Gastrocnemius medialis (tissue), 4 donors: ENCODE results near the gene RNF151. TPM values are rescaled to one million over a fixed set of nuclear protein-coding genes. Genes with fewer than 3 reads are reported as not detected.
A peak's percentile ranks its signal among the peaks of the same experiment; 100 is the strongest.

Experiments
- ATAC-seq, 2 donors: fragments of 150-250 bp; one replicate each; pipeline ENCODE4 v1.9.1; 2016
- DNase-seq, 2 donors: peaks; one replicate each; pipeline ENCODE4 v3.0.0-alpha.2; 2019
- H3K27ac ChIP-seq, 4 donors: fragments of 200-600 bp; sonication (generic); 1 replicate in 1 of 4; 2 replicates in 3 of 4; pipeline ENCODE4 v1.5.1; 2016 to 2018; ENCODE audit warnings: mild to moderate bottlenecking in 2 of 4, moderate library complexity in 1 of 4
- H3K27me3 ChIP-seq, 3 donors: fragments of 200-600 bp; sonication (generic) in 2 of 3; 1 replicate in 1 of 3; 2 replicates in 2 of 3; pipeline versions ENCODE4 v1.5.1 to v1.6.0; 2016 to 2019; ENCODE audit warnings: mild to moderate bottlenecking in 1 of 3, moderate library complexity in 1 of 3
- H3K36me3 ChIP-seq, 2 donors: fragments of 200-600 bp; sonication (generic) in 1 of 2; one replicate each; pipeline ENCODE4 v1.5.1; 2017 to 2018
- H3K4me1 ChIP-seq, 2 donors: fragments of 200-600 bp; sonication (generic) in 1 of 2; one replicate each; pipeline ENCODE4 v1.5.1; 2016 to 2017; ENCODE audit warnings: mild to moderate bottlenecking in 2 of 2
- H3K4me3 ChIP-seq, 4 donors: fragments of 200-600 bp; sonication (generic) in 3 of 4; 1 replicate in 1 of 4; 2 replicates in 3 of 4; pipeline ENCODE4 v1.5.1; 2016 to 2019; ENCODE audit warnings: mild to moderate bottlenecking in 2 of 4
- H3K9me3 ChIP-seq, 3 donors: fragments of 200-600 bp; sonication (generic) in 2 of 3; 1 replicate in 1 of 3; 2 replicates in 2 of 3; pipeline ENCODE4 v1.5.1; 2016 to 2019
- POLR2A ChIP-seq, 2 donors: fragments of 450-650 bp; IDR thresholded peaks; one replicate each; pipeline ENCODE4 v1.6.1; 2017; ENCODE audit warnings: antibody characterized with exemption in 2 of 2, mild to moderate bottlenecking in 2 of 2, moderate library complexity in 2 of 2
- in situ Hi-C, 4 donors: fragments of 200-750 bp; cut with MboI; loops; one replicate each; pipeline versions ENCODE4 v1.15.0 to v1.8.0; 2017; ENCODE audit warnings: low sequenced_read_pairs in 4 of 4
- intact Hi-C: fragments of 100-400 bp; cut with DNase I; formaldehyde crosslinking; loops from one replicate; pipeline ENCODE4 v1.15.1; 2023; ENCODE audit warnings: low total_unique reads
- total RNA-seq, 4 donors: library from RNA; depleted of rRNA; stranded (reverse); fragments of >200 nt; gene quantifications; one replicate each; pipeline versions ENCODE4 v1.1.0 to v1.2.3, GENCODE V29; 2016
- TF ChIP-seq, protein P1 (sequence below), 5 experiments: fragments of 450-650 bp in 3 of 5; fragments of 200-600 bp in 2 of 5; sonication (generic) in 2 of 5; IDR thresholded peaks in 4 of 5; conservative IDR thresholded peaks in 1 of 5; 1 replicate in 4 of 5; 2 replicates in 1 of 5; pipeline ENCODE4 v1.5.1; 2016 to 2019; ENCODE audit warnings: antibody characterized with exemption in 5 of 5, mild to moderate bottlenecking in 3 of 5, moderate library complexity in 3 of 5

The RNF151 gene
- total RNA-seq, 4 donors from 2014 or later = not detected

DNA sequence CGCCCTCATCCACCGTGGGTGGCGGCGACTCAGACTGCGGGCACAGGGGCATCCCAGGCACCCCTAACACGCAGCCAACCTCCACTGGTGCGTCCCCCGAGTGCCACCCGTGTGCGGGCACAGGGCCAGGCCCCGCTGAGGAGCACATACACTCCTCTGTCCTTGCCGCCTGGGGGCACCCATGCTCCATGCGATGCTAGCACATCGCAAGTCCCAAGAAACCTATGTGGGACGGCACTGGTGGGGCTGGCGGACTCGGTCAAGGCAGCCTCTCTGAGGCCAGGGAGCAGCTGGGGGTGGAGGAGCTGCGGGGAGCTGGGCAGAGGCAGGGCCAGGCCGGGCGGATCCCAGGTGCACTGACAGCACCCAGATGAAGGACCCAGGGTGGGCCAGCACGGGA, 39.0 kb downstream of the RNF151 start:
- no peaks in the 10 kb centered on the region for H3K27me3 ChIP-seq
- intact Hi-C loops = loop anchor here (5.0 to 10.0 kb wide), 2 partner anchors 262 to 529 kb away; partner anchors contain the start of genes CEMP1, PDPK1 and RNPS1
- peaks cover 52 to 64% of the 10 kb centered on the region in 2 donors for H3K4me1 ChIP-seq
- peaks cover 0 to 26% of the 10 kb centered on the region in 2 donors for H3K36me3 ChIP-seq
- DNase-seq = no peak
- no peaks in the 10 kb centered on the region for H3K9me3 ChIP-seq
- no peak overlapping the region for H3K4me3 ChIP-seq
- no peak for ATAC-seq
- TF ChIP-seq POLR2A (IDR thresholded peaks at IDR 0.05) = no peak
- TF ChIP-seq, protein P1, sequence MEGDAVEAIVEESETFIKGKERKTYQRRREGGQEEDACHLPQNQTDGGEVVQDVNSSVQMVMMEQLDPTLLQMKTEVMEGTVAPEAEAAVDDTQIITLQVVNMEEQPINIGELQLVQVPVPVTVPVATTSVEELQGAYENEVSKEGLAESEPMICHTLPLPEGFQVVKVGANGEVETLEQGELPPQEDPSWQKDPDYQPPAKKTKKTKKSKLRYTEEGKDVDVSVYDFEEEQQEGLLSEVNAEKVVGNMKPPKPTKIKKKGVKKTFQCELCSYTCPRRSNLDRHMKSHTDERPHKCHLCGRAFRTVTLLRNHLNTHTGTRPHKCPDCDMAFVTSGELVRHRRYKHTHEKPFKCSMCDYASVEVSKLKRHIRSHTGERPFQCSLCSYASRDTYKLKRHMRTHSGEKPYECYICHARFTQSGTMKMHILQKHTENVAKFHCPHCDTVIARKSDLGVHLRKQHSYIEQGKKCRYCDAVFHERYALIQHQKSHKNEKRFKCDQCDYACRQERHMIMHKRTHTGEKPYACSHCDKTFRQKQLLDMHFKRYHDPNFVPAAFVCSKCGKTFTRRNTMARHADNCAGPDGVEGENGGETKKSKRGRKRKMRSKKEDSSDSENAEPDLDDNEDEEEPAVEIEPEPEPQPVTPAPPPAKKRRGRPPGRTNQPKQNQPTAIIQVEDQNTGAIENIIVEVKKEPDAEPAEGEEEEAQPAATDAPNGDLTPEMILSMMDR (IDR thresholded peaks at IDR 0.05 in 4 of 5, conservative IDR thresholded peaks at IDR 0.05 in 1 of 5) = no peak
- H3K27ac ChIP-seq = no peak overlapping the region
- in situ Hi-C loops = no loop called here

DNA sequence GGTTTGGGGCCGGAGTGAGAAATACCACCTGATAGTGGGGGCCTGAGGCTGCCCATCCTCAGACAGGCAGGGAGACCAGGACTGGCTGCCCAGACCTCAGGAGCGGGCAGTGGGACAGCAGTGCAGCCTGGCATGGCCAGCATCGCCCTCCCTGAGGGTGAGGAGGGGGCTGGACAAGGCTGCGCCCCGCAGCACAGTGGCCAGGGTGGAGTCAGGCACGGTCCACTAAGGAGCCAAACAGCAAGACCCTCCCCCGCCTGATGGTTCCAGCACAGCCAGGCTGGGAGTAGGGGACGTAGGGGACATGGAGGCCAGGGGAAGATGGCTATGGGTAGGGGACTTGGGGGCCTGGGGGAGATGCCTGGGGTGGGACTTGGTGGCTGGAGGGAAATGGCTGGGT, 39.7 kb downstream of the RNF151 start:
- Histone ChIP-seq H3K4me3 (no peak overlapping the region), H3K9me3 (no peaks in the 10 kb centered on the region), H3K4me1 (peaks cover 52 to 64% of the 10 kb centered on the region in 2 donors), H3K36me3 (peaks cover 0 to 20% of the 10 kb centered on the region in 2 donors), H3K27me3 (no peaks in the 10 kb centered on the region), H3K27ac (no peak overlapping the region)
- DNase-seq (no peak), ATAC-seq (no peak)
- in situ Hi-C loops = no loop called here
- intact Hi-C loops = loop anchor here (5.0 to 10.0 kb wide), 2 partner anchors 261 to 528 kb away; partner anchors contain the start of genes CEMP1, PDPK1 and RNPS1
- TF ChIP-seq POLR2A (IDR thresholded peaks at IDR 0.05) = no peak
- TF ChIP-seq, protein P1 (IDR thresholded peaks at IDR 0.05 in 4 of 5, conservative IDR thresholded peaks at IDR 0.05 in 1 of 5) = no peak

DNA sequence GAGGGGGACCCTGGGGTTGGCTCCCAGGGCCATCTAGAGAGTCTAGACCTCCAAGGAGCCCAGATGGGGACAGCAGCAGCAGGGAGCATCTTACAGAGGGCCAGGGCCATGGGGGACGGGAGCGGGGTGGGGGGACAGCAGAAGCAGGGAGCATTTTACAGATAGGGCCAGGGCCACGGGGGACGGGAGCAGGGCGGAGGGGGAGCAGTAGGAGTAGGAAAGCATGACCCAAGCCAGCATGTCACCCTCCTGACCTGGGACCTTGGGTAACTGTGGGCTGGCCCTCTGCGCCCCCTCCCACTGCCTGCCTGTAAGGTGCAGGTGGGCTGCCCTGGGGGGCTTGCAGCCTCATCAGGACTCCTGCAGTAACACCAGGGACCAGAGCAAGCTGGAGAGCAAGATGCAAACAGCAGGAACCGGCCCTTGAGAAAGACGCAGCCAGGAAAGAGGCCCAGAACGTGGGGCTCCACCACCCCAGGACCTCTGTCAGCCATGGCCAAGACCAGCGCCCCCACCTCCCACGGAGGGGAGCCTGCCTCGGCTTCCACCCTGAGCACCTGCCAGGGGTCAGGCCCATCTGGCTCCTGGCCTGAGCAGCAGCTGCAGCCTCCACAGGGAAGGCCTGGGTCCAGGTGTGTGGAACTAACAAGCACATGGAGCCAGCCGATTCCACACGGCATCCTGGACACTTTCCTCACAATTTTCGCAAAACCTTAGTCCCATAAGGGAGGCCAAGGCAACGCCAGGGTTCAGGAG, 40.6 kb downstream of the RNF151 start:
- H3K27ac ChIP-seq = peak overlapping the region in 1 of 4 donors; percentile 37
- intact Hi-C loops = loop anchor here (5.0 to 10.0 kb wide), 2 partner anchors 260 to 528 kb away; partner anchors contain the start of genes CEMP1, PDPK1 and RNPS1
- in situ Hi-C loops = no loop called here
- peaks cover 0 to 11% of the 10 kb centered on the region in 2 donors for H3K36me3 ChIP-seq
- DNase-seq = no peak
- peak overlapping the region in 2 of 4 donors; percentile 38 to 78 for H3K4me3 ChIP-seq
- H3K4me1 ChIP-seq = peaks cover 52 to 64% of the 10 kb centered on the region in 2 donors
- no peak for ATAC-seq
- H3K9me3 ChIP-seq = no peaks in the 10 kb centered on the region
- H3K27me3 ChIP-seq = no peaks in the 10 kb centered on the region
- TF ChIP-seq, protein P1 (IDR thresholded peaks at IDR 0.05 in 4 of 5, conservative IDR thresholded peaks at IDR 0.05 in 1 of 5) = no peak
- TF ChIP-seq POLR2A (IDR thresholded peaks at IDR 0.05) = no peak

DNA sequence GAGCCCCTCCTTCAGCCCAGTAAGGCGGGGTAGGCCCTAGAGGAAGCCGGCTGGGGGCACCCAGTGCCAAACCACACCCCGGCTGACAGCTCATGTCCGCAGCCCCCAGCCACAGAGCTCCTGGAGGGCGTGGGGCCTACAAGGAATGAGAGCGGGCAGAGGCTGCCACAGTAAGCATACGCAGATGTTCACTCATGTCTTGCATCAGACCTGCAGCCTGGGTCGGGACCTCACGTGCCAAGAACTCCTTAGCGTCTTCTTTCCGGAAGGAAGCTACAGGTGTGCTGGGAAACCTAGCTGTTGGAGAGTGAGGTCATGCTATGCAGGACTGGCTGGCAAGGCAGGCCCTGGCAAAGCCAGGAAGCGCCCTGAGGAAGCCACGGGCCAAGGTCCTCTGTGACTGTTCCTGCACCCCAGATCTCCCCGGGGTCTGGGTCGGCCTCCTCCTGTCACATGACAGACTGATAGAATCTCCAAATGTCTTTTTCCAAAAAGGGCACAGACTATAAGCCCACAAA, 41.4 kb downstream of the RNF151 start:
- intact Hi-C loops (loop anchor here (5.0 to 10.0 kb wide), 2 partner anchors 259 to 527 kb away; partner anchors contain the start of genes CEMP1, PDPK1 and RNPS1), in situ Hi-C loops (no loop called here)
- Histone ChIP-seq H3K27ac (peak overlapping the region in 2 of 4 donors; percentile 76 to 99), H3K27me3 (no peaks in the 10 kb centered on the region), H3K4me1 (peaks cover 52 to 64% of the 10 kb centered on the region in 2 donors), H3K36me3 (peaks cover 0 to 3% of the 10 kb centered on the region in 2 donors), H3K4me3 (peak overlapping the region in 3 of 4 donors; percentile 63 to 78 (median 76)), H3K9me3 (no peaks in the 10 kb centered on the region)
- no peak for TF ChIP-seq POLR2A (IDR thresholded peaks at IDR 0.05)
- TF ChIP-seq, protein P1 (IDR thresholded peaks at IDR 0.05 in 4 of 5, conservative IDR thresholded peaks at IDR 0.05 in 1 of 5) = no peak
- DNase-seq (peak in 1 of 2 donors; percentile 45), ATAC-seq (no peak)
